ENCODE data around the gene SFTPA2. TPM values are rescaled to one million over a fixed set of nuclear protein-coding genes. Genes with fewer than 3 reads are reported as not detected.

The SFTPA2 gene
- total RNA-seq (2022; extraction: Qiagen RNA extraction): not detected in 5 replicates

GRCh38 chr10:79560160-79560709 lies at the start of gene SFTPA2:
SFTPA2 (minus strand) TSS chr10:79560407; CDS start chr10:79559483, 924 bp downstream.

DNA sequence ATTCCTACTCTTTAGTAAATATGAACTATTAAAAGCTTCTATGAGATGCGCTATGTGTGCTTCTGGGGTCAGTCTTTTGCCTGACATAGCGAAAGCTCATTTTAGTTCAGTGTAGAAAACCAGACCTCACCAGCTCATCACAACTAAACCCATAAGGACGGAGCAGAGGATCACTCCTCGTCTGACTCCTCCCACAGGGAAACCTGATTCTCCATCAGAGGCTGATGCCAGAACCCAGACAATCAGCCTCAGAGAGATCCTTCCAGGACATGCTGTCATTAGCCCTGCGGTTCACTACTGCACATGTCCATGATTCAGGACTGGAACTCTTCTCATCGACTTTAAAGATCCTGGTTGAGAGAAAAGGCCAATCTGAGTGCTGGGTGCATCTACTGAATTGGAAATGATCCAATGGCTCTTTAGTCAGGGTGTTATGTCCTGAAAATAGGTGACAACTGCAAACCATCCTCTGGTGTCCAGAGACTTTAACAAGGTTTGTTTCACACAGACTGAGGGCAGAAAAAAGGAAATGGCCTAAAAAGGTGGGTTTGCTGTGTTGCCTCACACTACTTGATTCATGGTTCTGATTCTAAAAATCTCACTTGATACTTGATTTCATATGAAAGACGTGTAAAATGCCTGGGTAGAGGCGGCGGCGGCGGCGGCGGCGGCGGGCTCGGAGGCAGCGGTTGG lies 48.2 kb downstream of the SFTPA2 start, which contains the start of gene EIF5AL1:
EIF5AL1 (plus strand) TSS at position 643 of the 693 bp plus-strand sequence. CDS start 117 bp downstream, outside the sequence.

Other genes with a start within 250 kb of the SFTPA2 start
- 124 to 170 TPM (median 132 TPM) in 5 replicates for gene PPIF, start 212.9 kb downstream of the SFTPA2 start, total RNA-seq (2022; extraction: Qiagen RNA extraction)
- gene ZCCHC24, start 114.8 kb downstream of the SFTPA2 start, total RNA-seq (2022; extraction: Qiagen RNA extraction): 2.5 to 4.0 TPM (median 3.4 TPM) in 5 replicates
- gene EIF5AL1, start 47.9 kb downstream of the SFTPA2 start, total RNA-seq (2022; extraction: Qiagen RNA extraction): 2.0 to 3.1 TPM (median 2.5 TPM) in 5 replicates
- gene SFTPA1, start 50.5 kb upstream of the SFTPA2 start, total RNA-seq (2022; extraction: Qiagen RNA extraction): not detected in 5 replicates
- 0.19 to 0.42 TPM (median 0.26 TPM) in 5 replicates for gene NUTM2B, start 142.8 kb upstream of the SFTPA2 start, total RNA-seq (2022; extraction: Qiagen RNA extraction)

All from A549 treated with AZD2906 at 1 μM for 4 hours (cell line).